H1 (cell line): ENCODE results near the gene YRDC. TPM values are rescaled to one million over a fixed set of nuclear protein-coding genes. Genes with fewer than 3 reads are reported as not detected.

Experiments
- CTCF ChIA-PET: fragments of 300-600 bp; sonication (Branson Sonifier 250); formaldehyde crosslinking; loops from one replicate; lab custom pipeline; 2021; ENCODE audit not compliant: partially characterized antibody; lab: Charles Lee
- POLR2A ChIA-PET: fragments of 300-600 bp; sonication (Branson Sonifier 250); formaldehyde crosslinking; loops from one replicate; lab custom pipeline; 2021; ENCODE audit warnings: inconsistent platforms; ENCODE audit not compliant: partially characterized antibody; lab: Charles Lee
- DNase-seq, 2 experiments: peaks; one replicate each; pipeline versions ENCODE4 v3.0.0 to v3.0.0-alpha.2; 2010 to 2022; ENCODE audit warnings: low spot score in 2 of 2, low read depth in 1 of 2, mixed read lengths in 1 of 2
- FAIRE-seq: peaks from 2 replicates; lab custom pipeline; 2011; peaks lifted over from hg19 to GRCh38; lab: Jason Lieb, UNC
- H2AFZ ChIP-seq: 2 replicates; pipeline ENCODE4 v1.8.1; 2012; ENCODE audit warnings: low read length, inconsistent platforms
- H2AK5ac ChIP-seq: 2 replicates; pipeline ENCODE4 v1.6.1; 2013; ENCODE audit warnings: low read depth, low read length
- H2BK120ac ChIP-seq: replicated peaks from 2 replicates; pipeline ENCODE3; 2013; ENCODE audit warnings: low read depth, low read length, inconsistent platforms
- H2BK12ac ChIP-seq: 2 replicates; pipeline ENCODE4 v1.6.1; 2013; ENCODE audit warnings: low read depth, low read length
- H2BK15ac ChIP-seq: 2 replicates; pipeline ENCODE4 v1.6.1; 2013; ENCODE audit warnings: low read length
- H2BK20ac ChIP-seq: 2 replicates; pipeline ENCODE4 v1.6.1; 2013; ENCODE audit warnings: low read length
- H2BK5ac ChIP-seq: 2 replicates; pipeline ENCODE4 v1.6.1; 2013; ENCODE audit warnings: low read depth, low read length
- H3K14ac ChIP-seq: 2 replicates; pipeline ENCODE4 v1.6.1; 2013; ENCODE audit warnings: inconsistent platforms; ENCODE audit not compliant: insufficient read length
- H3K18ac ChIP-seq: 2 replicates; pipeline ENCODE4 v1.6.1; 2013; ENCODE audit warnings: low read length; ENCODE audit errors: extremely low read depth
- H3K23ac ChIP-seq: 2 replicates; pipeline ENCODE4 v1.6.1; 2013; ENCODE audit warnings: inconsistent platforms; ENCODE audit not compliant: insufficient read length
- H3K23me2 ChIP-seq: 2 replicates; pipeline ENCODE4 v1.6.1; 2013; ENCODE audit warnings: low read depth, low read length
- H3K27ac ChIP-seq: 2 replicates; pipeline ENCODE4 v1.6.1; 2011; ENCODE audit warnings: low read depth, low read length, inconsistent platforms
- H3K27me3 ChIP-seq, 4 experiments: replicated peaks in 1 of 4; 1 replicate in 1 of 4; 2 replicates in 3 of 4; pipeline versions ENCODE4 v1.6.1 to v1.8.1; 2011 to 2013; ENCODE audit warnings: low read length in 3 of 4, mild to moderate bottlenecking in 3 of 4, inconsistent platforms in 2 of 4, mixed read lengths in 2 of 4, moderate library complexity in 1 of 4; ENCODE audit not compliant: control insufficient read depth in 3 of 4, insufficient read depth in 3 of 4; ENCODE audit errors: extremely low read depth in 1 of 4
- H3K36me3 ChIP-seq, 4 experiments: 2 replicates each; pipeline versions ENCODE4 v1.6.1 to v1.8.1; 2011 to 2013; ENCODE audit warnings: mild to moderate bottlenecking in 4 of 4, low read length in 3 of 4, moderate library complexity in 2 of 4, control low read depth in 1 of 4, inconsistent platforms in 1 of 4; ENCODE audit not compliant: insufficient read depth in 4 of 4, control insufficient read depth in 2 of 4
- H3K4ac ChIP-seq: replicated peaks from 2 replicates; pipeline ENCODE3; 2013; ENCODE audit warnings: low read length, low read depth, mixed read lengths, inconsistent platforms; ENCODE audit not compliant: insufficient read length
- H3K4me1 ChIP-seq, 4 experiments: replicated peaks in 1 of 4; 1 replicate in 1 of 4; 2 replicates in 3 of 4; pipeline versions ENCODE4 v1.6.1 to v1.8.1; 2011 to 2013; ENCODE audit warnings: low read length in 3 of 4, inconsistent platforms in 2 of 4, mixed read lengths in 1 of 4; ENCODE audit not compliant: insufficient read depth in 4 of 4, control insufficient read depth in 3 of 4
- H3K4me2 ChIP-seq, 2 experiments: 2 replicates each; pipeline versions ENCODE4 v1.6.1 to v1.8.1; 2011 to 2013; ENCODE audit warnings: low read depth in 2 of 2, low read length in 2 of 2, control low read depth in 1 of 2, inconsistent platforms in 1 of 2, mild to moderate bottlenecking in 1 of 2; ENCODE audit not compliant: insufficient read depth in 1 of 2
- H3K4me3 ChIP-seq, 4 experiments: fragments of 200-600, 300-600 bp in 1 of 4; sonication (generic), shearing (Covaris generic), sonication (Bioruptor Twin) in 1 of 4; 2 replicates each; pipeline versions ENCODE4 v1.5.1 to v1.8.1; 2011 to 2016; ENCODE audit warnings: low read length in 4 of 4, low read depth in 3 of 4, control low read depth in 2 of 4, inconsistent platforms in 2 of 4, mild to moderate bottlenecking in 2 of 4, mixed read lengths in 1 of 4, moderate library complexity in 1 of 4; ENCODE audit not compliant: insufficient read depth in 2 of 4; ENCODE audit errors: extremely low read depth in 1 of 4
- H3K56ac ChIP-seq: replicated peaks from 2 replicates; pipeline ENCODE3; 2013; ENCODE audit warnings: low read depth, mild to moderate bottlenecking, mixed read lengths, low read length, inconsistent platforms; ENCODE audit not compliant: insufficient read length
- H3K79me1 ChIP-seq: 2 replicates; pipeline ENCODE4 v1.6.1; 2013; ENCODE audit warnings: low read depth, low read length, control low read depth
- H3K79me2 ChIP-seq, 2 experiments: 2 replicates each; pipeline versions ENCODE4 v1.6.1 to v1.8.1; 2012 to 2013; ENCODE audit warnings: low read length in 2 of 2, mild to moderate bottlenecking in 2 of 2, inconsistent platforms in 1 of 2; ENCODE audit not compliant: insufficient read depth in 2 of 2, control insufficient read depth in 1 of 2
- H3K9ac ChIP-seq, 4 experiments: replicated peaks in 1 of 4; 1 replicate in 1 of 4; 2 replicates in 3 of 4; pipeline versions ENCODE4 v1.6.1 to v1.8.1; 2011 to 2013; ENCODE audit warnings: low read depth in 3 of 4, low read length in 3 of 4, control low read depth in 2 of 4, mild to moderate bottlenecking in 2 of 4, moderate library complexity in 2 of 4, inconsistent platforms in 1 of 4; ENCODE audit errors: extremely low read depth in 1 of 4
- H3K9me3 ChIP-seq, 2 experiments: 2 replicates each; pipeline versions ENCODE4 v1.6.1 to v1.8.1; 2012 to 2013; ENCODE audit warnings: mild to moderate bottlenecking in 2 of 2, moderate library complexity in 2 of 2, control low read depth in 1 of 2, inconsistent platforms in 1 of 2, low read depth in 1 of 2, low read length in 1 of 2, mixed read lengths in 1 of 2; ENCODE audit not compliant: insufficient read depth in 2 of 2
- H4K20me1 ChIP-seq, 2 experiments: replicated peaks in 1 of 2; 2 replicates each; pipeline versions ENCODE3 to v1.8.1; 2011 to 2013; ENCODE audit warnings: inconsistent platforms in 2 of 2, low read length in 2 of 2, mild to moderate bottlenecking in 1 of 2; ENCODE audit not compliant: insufficient read depth in 2 of 2, control insufficient read depth in 1 of 2
- H4K5ac ChIP-seq: 2 replicates; pipeline ENCODE4 v1.6.1; 2013; ENCODE audit warnings: low read length, low read depth, mixed read lengths, inconsistent platforms; ENCODE audit not compliant: insufficient read length
- H4K8ac ChIP-seq: 2 replicates; pipeline ENCODE4 v1.8.0; 2013; ENCODE audit warnings: mild to moderate bottlenecking, moderate library complexity, low read length, inconsistent platforms; ENCODE audit not compliant: insufficient read depth; ENCODE audit errors: extremely low read depth
- H4K91ac ChIP-seq: replicated peaks from 2 replicates; pipeline ENCODE3; 2013; ENCODE audit warnings: low read length, mixed read lengths, inconsistent platforms; ENCODE audit not compliant: insufficient read length
- BRCA1 ChIP-seq: IDR thresholded peaks from 2 replicates; pipeline ENCODE4 v1.6.1; 2012; ENCODE audit warnings: low read depth, low read length, improper control_type of control experiment
- CBX5 ChIP-seq: fragments of 300-800, 300-1000 bp; sonication (generic); IDR thresholded peaks from 2 replicates; pipeline ENCODE4 v1.7.1; 2016; ENCODE audit warnings: antibody characterized with exemption, low read length, low read depth
- CHD1 ChIP-seq: IDR thresholded peaks from 2 replicates; pipeline ENCODE4 v1.6.1; 2012; ENCODE audit warnings: low read depth, low read length, improper control_type of control experiment
- CHD2 ChIP-seq: IDR thresholded peaks from 2 replicates; pipeline ENCODE4 v1.6.1; 2012; ENCODE audit warnings: low read length, improper control_type of control experiment
- KDM1A ChIP-seq: fragments of 200-600, 300-600 bp; sonication (generic); IDR thresholded peaks from 2 replicates; pipeline ENCODE4 v1.7.1; 2016; ENCODE audit warnings: mild to moderate bottlenecking, low read length, borderline replicate concordance
- KDM4A ChIP-seq: IDR thresholded peaks from one replicate; pipeline ENCODE4 v1.7.1; 2012; ENCODE audit warnings: low read depth, mild to moderate bottlenecking, moderate library complexity, low read length, inconsistent platforms; ENCODE audit not compliant: severe bottlenecking
- PHF8 ChIP-seq: fragments of 200-600 bp; sonication (generic); conservative IDR thresholded peaks from 2 replicates; pipeline ENCODE4 v1.7.1; 2012; ENCODE audit warnings: low read depth, mild to moderate bottlenecking, inconsistent platforms, low read length, moderate library complexity
- POLR2A ChIP-seq, 2 experiments: IDR thresholded peaks; 1 replicate in 1 of 2; 2 replicates in 1 of 2; pipeline ENCODE4 v1.6.1; 2011; ENCODE audit warnings: low read depth in 2 of 2, low read length in 2 of 2, mild to moderate bottlenecking in 2 of 2; ENCODE audit errors: control extremely low read depth in 1 of 2
- RBBP5 ChIP-seq: IDR thresholded peaks from 2 replicates; pipeline ENCODE4 v1.7.1; 2012; ENCODE audit warnings: low read depth, mild to moderate bottlenecking, inconsistent platforms, low read length, moderate library complexity, borderline replicate concordance
- SP1 ChIP-seq: IDR thresholded peaks from 2 replicates; pipeline ENCODE4 v1.6.1; 2011; ENCODE audit warnings: low read depth, low read length
- TCF12 ChIP-seq: IDR thresholded peaks from 2 replicates; pipeline ENCODE4 v1.6.1; 2011; ENCODE audit warnings: low read depth, mild to moderate bottlenecking, low read length
- WGBS, 2 experiments: shearing (Covaris generic) in 1 of 2; methylation state at CpG; one replicate each; pipeline versions ENCODE4 v1.1.6 to v1.1.7; 2013 to 2015; ENCODE audit warnings: low lambda C conversion rate in 2 of 2, mixed read lengths in 2 of 2, inconsistent platforms in 1 of 2, low coverage in 1 of 2, missing lambda C conversion rate in 1 of 2; ENCODE audit not compliant: insufficient replicate concordance in 2 of 2, insufficient coverage in 1 of 2, insufficient read length in 1 of 2; ENCODE audit errors: extremely low coverage in 1 of 2, missing lambda C conversion rate in 1 of 2; 5-methylcytosine and 5-hydroxymethylcytosine counted together
- polyA plus RNA-seq, 7 experiments: library from polyadenylated mRNA; depleted of rRNA in 3 of 7; stranded (reverse) in 5 of 7; unstranded in 2 of 7; fragments of >200 nt in 5 of 7; fragments of 200-250 nt in 2 of 7; gene quantifications; 1 replicate in 5 of 7; 2 replicates in 1 of 7; 4 replicates in 1 of 7; pipeline versions ENCODE4 v1.2.1 to v1.2.3, GENCODE V29; 2011 to 2013; ENCODE audit warnings: missing spikeins in 2 of 7, mixed read lengths in 2 of 7
- total RNA-seq: library from RNA; stranded (reverse); fragmentation: NEBNext Ultra II Directional; extraction: Animal tissue kit (Norgen Biotek cat#: 25700); gene quantifications from 2 replicates; pipeline ENCODE4 v1.2.1, GENCODE V29; 2021

The YRDC gene
- total and polyA plus RNA-seq, 2 of the 8 experiments (the other 6 are each of a cell fraction or from before 2014, with no cell fraction given): 21.1 to 21.6 TPM

DNA sequence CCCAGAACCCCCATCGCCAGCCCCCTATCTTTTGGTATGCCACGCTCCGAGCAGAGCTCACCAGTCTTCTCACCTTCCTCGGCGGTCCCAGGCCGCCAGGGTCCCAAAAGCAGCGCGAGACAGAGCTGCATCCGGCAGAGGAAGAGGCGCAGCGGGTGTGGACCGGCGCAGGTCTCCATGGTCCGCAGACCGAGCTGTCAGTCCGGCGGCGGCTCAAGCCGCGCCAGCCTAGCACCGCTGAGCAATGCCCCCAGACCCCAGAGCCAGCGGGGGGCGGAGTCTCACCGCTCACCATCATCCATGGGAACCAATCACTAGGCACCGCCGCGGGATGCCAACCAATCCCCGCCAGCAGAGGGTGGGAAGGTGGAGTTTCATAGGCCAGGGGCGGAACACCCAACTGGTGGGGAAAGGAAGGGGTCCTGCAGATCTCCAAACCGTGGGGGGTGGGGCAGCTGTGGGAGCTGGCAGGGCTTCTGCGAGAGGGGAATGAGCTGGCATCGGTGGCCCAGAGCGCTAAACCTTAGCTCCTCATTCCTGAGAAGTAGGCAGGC, 43.0 kb downstream of the YRDC start, which contains the start of gene EPHA10:
Gene EPHA10, minus strand, starts transcription at position 233 of the 554 bp plus-strand sequence. Its CDS starts 54 bp downstream, at position 179.
- no peak within 1 kb of the TSS for H3K27ac ChIP-seq
- H3K9ac ChIP-seq: no peak within 1 kb of the TSS
- no peaks in the 10 kb centered on the region for H3K79me2 ChIP-seq
- H2BK20ac ChIP-seq: no peak within 1 kb of the TSS
- H3K27me3 ChIP-seq: peaks cover 15 to 71% (median 59%) of the 10 kb centered on the region in 4 experiments
- no peak for FAIRE-seq
- DNase-seq: peak; percentile 61 to 90
- H3K18ac ChIP-seq: peak within 1 kb of the TSS; percentile 60; the same call in 1 of the 2 replicates
- H3K4me3 ChIP-seq: peak within 1 kb of the TSS; percentile 20 to 57 (median 44); a peak in 7 of 8 replicates
- TF ChIP-seq TCF12 (no peak), CHD2 (0 out of 2 replicates have a peak, but pooled peaks have one; percentile 35), KDM1A (no peak), PHF8 (no peak), CHD1 (no peak), CBX5 (no peak), SP1 (peak; percentile 77; the same call in 1 of the 2 replicates), RBBP5 (no peak), POLR2A (IDR thresholded peaks at IDR 0.05; ENCODE audit: control extremely low read depth in 1 of 2, low read depth in 2 of 2, low read length in 2 of 2) (no peak), KDM4A (peak; percentile 6), BRCA1 (no peak)
- no peak within 1 kb of the TSS for H2BK15ac ChIP-seq
- no peak within 1 kb of the TSS for H4K91ac ChIP-seq
- H4K20me1 ChIP-seq: peaks cover 0 to 13% of the 10 kb centered on the region in 2 experiments
- ChIA-PET POLR2A (interaction anchor here (0.7 to 4.5 kb wide), 7 partner anchors 11 to 74 kb away, joined by 3 to 23 read pairs (median 5); partner anchors contain the start of genes C1orf122 and YRDC), CTCF (interaction anchor here (0.6 to 2.9 kb wide), 14 partner anchors 10 to 169 kb away, joined by 3 to 12 read pairs (median 4); partner anchors contain the start of gene GNL2)
- H4K8ac ChIP-seq: no peak within 1 kb of the TSS; the same call in 1 of the 2 replicates
- peaks cover 6 to 13% (median 10%) of the 10 kb centered on the region in 4 experiments; a peak in 6 of 7 replicates for H3K4me1 ChIP-seq
- H3K14ac ChIP-seq: no peak within 1 kb of the TSS
- no peak within 1 kb of the TSS for H4K5ac ChIP-seq
- H3K23me2 ChIP-seq: peaks cover 15% of the 10 kb centered on the region; the same call in 1 of the 2 replicates
- H2BK120ac ChIP-seq: no peak within 1 kb of the TSS
- no peak within 1 kb of the TSS for H3K56ac ChIP-seq
- H2BK12ac ChIP-seq: 0 out of 2 replicates have a peak within 1 kb of the TSS, but pooled peaks have one; percentile 9
- no peak within 1 kb of the TSS for H3K23ac ChIP-seq
- H3K36me3 ChIP-seq: no peaks in the 10 kb centered on the region
- H2BK5ac ChIP-seq: peak within 1 kb of the TSS; percentile 44; the same call in 1 of the 2 replicates
- no peak within 1 kb of the TSS for H3K4ac ChIP-seq
- no peaks in the 10 kb centered on the region for H3K79me1 ChIP-seq
- H2AFZ ChIP-seq: peak within 1 kb of the TSS; percentile 91; the same call in 1 of the 2 replicates
- no peak within 1 kb of the TSS for H2AK5ac ChIP-seq
- H3K4me2 ChIP-seq: peak within 1 kb of the TSS; percentile 80 to 87
- 9% methylated on average over 33 of the region's 33 CpGs; no CpG with 5 or more reads in 1 of the 2 experiments for WGBS, 2 experiments
- H3K9me3 ChIP-seq: no peaks in the 10 kb centered on the region
